Dendritic cell treated with granulocyte-macrophage colony-stimulating factor and Interleukin-4, amounts not matched to agents 40 ng/mL and 50 ng/mL, for 4 days (primary cell): ENCODE data around the gene ANKFY1.

Experiments used
- H3K27ac Mint-ChIP-seq: one replicate; pipeline ENCODE4 v1.8.0; 2022; ENCODE audit warnings: mild to moderate bottlenecking, mixed read lengths
- H3K27me3 Mint-ChIP-seq: one replicate; pipeline ENCODE4 v1.8.0; 2022; ENCODE audit warnings: mild to moderate bottlenecking, mixed read lengths
- H3K36me3 Mint-ChIP-seq: one replicate; pipeline ENCODE4 v1.8.0; 2022; ENCODE audit warnings: low read depth, mixed read lengths
- H3K4me1 Mint-ChIP-seq: one replicate; pipeline ENCODE4 v1.8.0; 2022; ENCODE audit warnings: low read depth, mixed read lengths
- H3K4me3 Mint-ChIP-seq: one replicate; pipeline ENCODE4 v1.8.0; 2022; ENCODE audit warnings: mild to moderate bottlenecking, moderate library complexity, mixed read lengths
- H3K9me3 Mint-ChIP-seq: one replicate; pipeline ENCODE4 v1.8.0; 2022; ENCODE audit warnings: mixed read lengths
- intact Hi-C: fragments of 100-400 bp; cut with micrococcal nuclease; formaldehyde crosslinking; loops from one replicate; pipeline ENCODE4 v1.15.0; 2022

The ANKFY1 gene

GRCh38 chr17:4248504-4249277, 15.1 kb downstream of the ANKFY1 start:
- Mint-ChIP-seq H3K27me3 (no peaks in the 10 kb centered on the region), H3K27ac (no peak overlapping the region), H3K4me1 (peaks cover 15% of the 10 kb centered on the region), H3K36me3 (peaks cover 32% of the 10 kb centered on the region), H3K4me3 (no peak overlapping the region), H3K9me3 (no peaks in the 10 kb centered on the region)
- intact Hi-C loops = no loop called here

- intact Hi-C loops = no loop called here
- no peak overlapping the region for H3K4me3 Mint-ChIP-seq
- no peak overlapping the region for H3K27ac Mint-ChIP-seq
- no peaks in the 10 kb centered on the region for H3K9me3 Mint-ChIP-seq
- peaks cover 10% of the 10 kb centered on the region for H3K4me1 Mint-ChIP-seq
- H3K27me3 Mint-ChIP-seq = no peaks in the 10 kb centered on the region
- H3K36me3 Mint-ChIP-seq = peaks cover 29% of the 10 kb centered on the region
Measured at GRCh38 chr17:4247971-4248388, 15.8 kb downstream of the ANKFY1 start.

- H3K27ac Mint-ChIP-seq = no peak overlapping the region
- intact Hi-C loops = no loop called here
- H3K4me3 Mint-ChIP-seq = no peak overlapping the region
- peaks cover 10% of the 10 kb centered on the region for H3K4me1 Mint-ChIP-seq
- no peaks in the 10 kb centered on the region for H3K27me3 Mint-ChIP-seq
- no peaks in the 10 kb centered on the region for H3K9me3 Mint-ChIP-seq
- H3K36me3 Mint-ChIP-seq = peaks cover 34% of the 10 kb centered on the region
Measured at GRCh38 chr17:4247361-4247970, 16.3 kb downstream of the ANKFY1 start.

GRCh38 chr17:4246674-4247073, 17.1 kb downstream of the ANKFY1 start:
- Mint-ChIP-seq H3K9me3 (no peaks in the 10 kb centered on the region), H3K27me3 (no peaks in the 10 kb centered on the region), H3K27ac (no peak overlapping the region), H3K4me3 (no peak overlapping the region), H3K36me3 (peaks cover 42% of the 10 kb centered on the region), H3K4me1 (peaks cover 10% of the 10 kb centered on the region)
- intact Hi-C loops = no loop called here

GRCh38 chr17:4241535-4241934, 22.2 kb downstream of the ANKFY1 start:
- no peaks in the 10 kb centered on the region for H3K4me1 Mint-ChIP-seq
- no peaks in the 10 kb centered on the region for H3K27me3 Mint-ChIP-seq
- H3K4me3 Mint-ChIP-seq = no peak overlapping the region
- no peaks in the 10 kb centered on the region for H3K9me3 Mint-ChIP-seq
- no peak overlapping the region for H3K27ac Mint-ChIP-seq
- intact Hi-C loops = no loop called here
- H3K36me3 Mint-ChIP-seq = peaks cover 74% of the 10 kb centered on the region

- H3K36me3 Mint-ChIP-seq = peaks cover 85% of the 10 kb centered on the region
- intact Hi-C loops = no loop called here
Measured at GRCh38 chr17:4236456-4236855, 27.3 kb downstream of the ANKFY1 start.

GRCh38 chr17:4235372-4236279, 28.2 kb downstream of the ANKFY1 start:
- Mint-ChIP-seq H3K27ac (no peak overlapping the region), H3K9me3 (no peaks in the 10 kb centered on the region), H3K4me1 (no peaks in the 10 kb centered on the region), H3K4me3 (no peak overlapping the region), H3K27me3 (no peaks in the 10 kb centered on the region), H3K36me3 (peaks cover 85% of the 10 kb centered on the region)
- intact Hi-C loops = no loop called here

More at GRCh38 chr17:4236456-4236855, 27.3 kb downstream of the ANKFY1 start:
- Mint-ChIP-seq H3K9me3 (no peaks in the 10 kb centered on the region), H3K4me1 (no peaks in the 10 kb centered on the region), H3K4me3 (no peak overlapping the region), H3K27ac (no peak overlapping the region), H3K27me3 (no peaks in the 10 kb centered on the region)

GRCh38 chr17:4234401-4234800, 29.4 kb downstream of the ANKFY1 start:
- Mint-ChIP-seq H3K27me3 (no peaks in the 10 kb centered on the region), H3K9me3 (no peaks in the 10 kb centered on the region), H3K4me1 (no peaks in the 10 kb centered on the region), H3K4me3 (no peak overlapping the region), H3K36me3 (peaks cover 81% of the 10 kb centered on the region), H3K27ac (no peak overlapping the region)
- intact Hi-C loops = no loop called here

GRCh38 chr17:4233668-4234258, 30.0 kb downstream of the ANKFY1 start:
- peaks cover 75% of the 10 kb centered on the region for H3K36me3 Mint-ChIP-seq
- intact Hi-C loops = no loop called here
- H3K4me3 Mint-ChIP-seq = no peak overlapping the region
- no peaks in the 10 kb centered on the region for H3K27me3 Mint-ChIP-seq
- H3K4me1 Mint-ChIP-seq = no peaks in the 10 kb centered on the region
- H3K27ac Mint-ChIP-seq = no peak overlapping the region
- H3K9me3 Mint-ChIP-seq = no peaks in the 10 kb centered on the region

GRCh38 chr17:4232168-4232813, 31.5 kb downstream of the ANKFY1 start:
- no peak overlapping the region for H3K4me3 Mint-ChIP-seq
- intact Hi-C loops = no loop called here
- peaks cover 72% of the 10 kb centered on the region for H3K36me3 Mint-ChIP-seq
- no peaks in the 10 kb centered on the region for H3K27me3 Mint-ChIP-seq
- H3K27ac Mint-ChIP-seq = no peak overlapping the region
- no peaks in the 10 kb centered on the region for H3K9me3 Mint-ChIP-seq
- no peaks in the 10 kb centered on the region for H3K4me1 Mint-ChIP-seq

- no peak overlapping the region for H3K27ac Mint-ChIP-seq
- H3K4me1 Mint-ChIP-seq = no peaks in the 10 kb centered on the region
- H3K9me3 Mint-ChIP-seq = no peaks in the 10 kb centered on the region
- intact Hi-C loops = no loop called here
- H3K36me3 Mint-ChIP-seq = peaks cover 76% of the 10 kb centered on the region
- H3K4me3 Mint-ChIP-seq = no peak overlapping the region
- no peaks in the 10 kb centered on the region for H3K27me3 Mint-ChIP-seq
Measured at GRCh38 chr17:4229627-4230541, 33.9 kb downstream of the ANKFY1 start.

- no peak overlapping the region for H3K27ac Mint-ChIP-seq
- H3K4me1 Mint-ChIP-seq = no peaks in the 10 kb centered on the region
- H3K4me3 Mint-ChIP-seq = no peak overlapping the region
- no peaks in the 10 kb centered on the region for H3K9me3 Mint-ChIP-seq
- H3K27me3 Mint-ChIP-seq = no peaks in the 10 kb centered on the region
- peaks cover 79% of the 10 kb centered on the region for H3K36me3 Mint-ChIP-seq
- intact Hi-C loops = no loop called here
Measured at GRCh38 chr17:4221899-4222659, 41.7 kb downstream of the ANKFY1 start.
